Uterus (tissue), 2 donors: ENCODE results near the gene ZMYND15.

Source experiments
- POLR2A ChIP-seq, 2 donors: fragments of 450-650 bp; IDR thresholded peaks; one replicate each; pipeline ENCODE4 v1.6.1; 2016; ENCODE audit warnings: antibody characterized with exemption in 2 of 2, mild to moderate bottlenecking in 1 of 2, moderate library complexity in 1 of 2
- TF ChIP-seq, protein P1 (sequence below), 4 experiments: fragments of 200-600 bp in 2 of 4; fragments of 450-650 bp in 2 of 4; sonication (generic) in 2 of 4; IDR thresholded peaks; one replicate each; pipeline ENCODE4 v1.5.1; 2016 to 2019; ENCODE audit warnings: antibody characterized with exemption in 4 of 4, mild to moderate bottlenecking in 2 of 4, moderate library complexity in 1 of 4

DNA sequence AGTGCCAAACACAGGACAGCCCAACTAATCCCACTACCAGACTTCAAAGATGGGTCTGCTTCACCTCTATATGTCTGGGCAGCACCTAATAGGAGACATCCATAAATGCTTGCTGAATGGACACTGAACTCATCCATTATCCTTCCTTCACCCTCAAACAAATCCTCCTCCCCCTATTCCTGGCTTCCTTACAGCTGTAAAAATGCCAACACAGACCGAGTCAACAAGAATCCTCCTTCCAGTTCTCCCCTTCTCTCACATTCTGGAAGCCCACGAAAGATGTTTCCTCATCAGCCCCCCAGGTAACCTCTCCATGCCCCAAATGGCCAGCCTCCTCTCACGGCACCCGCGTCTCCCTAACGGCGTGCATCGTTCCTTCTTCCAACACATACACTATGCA is 47.9 kb upstream of the ZMYND15 start:
- TF ChIP-seq, protein P1, sequence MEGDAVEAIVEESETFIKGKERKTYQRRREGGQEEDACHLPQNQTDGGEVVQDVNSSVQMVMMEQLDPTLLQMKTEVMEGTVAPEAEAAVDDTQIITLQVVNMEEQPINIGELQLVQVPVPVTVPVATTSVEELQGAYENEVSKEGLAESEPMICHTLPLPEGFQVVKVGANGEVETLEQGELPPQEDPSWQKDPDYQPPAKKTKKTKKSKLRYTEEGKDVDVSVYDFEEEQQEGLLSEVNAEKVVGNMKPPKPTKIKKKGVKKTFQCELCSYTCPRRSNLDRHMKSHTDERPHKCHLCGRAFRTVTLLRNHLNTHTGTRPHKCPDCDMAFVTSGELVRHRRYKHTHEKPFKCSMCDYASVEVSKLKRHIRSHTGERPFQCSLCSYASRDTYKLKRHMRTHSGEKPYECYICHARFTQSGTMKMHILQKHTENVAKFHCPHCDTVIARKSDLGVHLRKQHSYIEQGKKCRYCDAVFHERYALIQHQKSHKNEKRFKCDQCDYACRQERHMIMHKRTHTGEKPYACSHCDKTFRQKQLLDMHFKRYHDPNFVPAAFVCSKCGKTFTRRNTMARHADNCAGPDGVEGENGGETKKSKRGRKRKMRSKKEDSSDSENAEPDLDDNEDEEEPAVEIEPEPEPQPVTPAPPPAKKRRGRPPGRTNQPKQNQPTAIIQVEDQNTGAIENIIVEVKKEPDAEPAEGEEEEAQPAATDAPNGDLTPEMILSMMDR (IDR thresholded peaks at IDR 0.05), result no peak
- no peak for TF ChIP-seq POLR2A (IDR thresholded peaks at IDR 0.05)
